Epithelial cell of esophagus (primary cell): ENCODE measurements around the gene SLC9A1.

Source experiments
- DNase-seq: peaks from one replicate; pipeline ENCODE4 v3.0.0; 2010; ENCODE audit warnings: low read depth
- H3K4me3 ChIP-seq: 2 replicates; pipeline ENCODE4 v1.5.1; 2011; ENCODE audit warnings: mild to moderate bottlenecking, low read length, control low read depth
- CTCF ChIP-seq: IDR thresholded peaks from 2 replicates; pipeline ENCODE4 v1.5.1; 2011; ENCODE audit warnings: low read depth, mild to moderate bottlenecking, low read length, control low read depth, inconsistent platforms; ENCODE audit not compliant: insufficient read depth; ENCODE audit errors: missing control alignments

The SLC9A1 gene

GRCh38 chr1:27135541-27136235 is 19.2 kb downstream of the SLC9A1 start:
- H3K4me3 ChIP-seq = no peak overlapping the region
- no peak for DNase-seq
- TF ChIP-seq CTCF = no peak

DNA sequence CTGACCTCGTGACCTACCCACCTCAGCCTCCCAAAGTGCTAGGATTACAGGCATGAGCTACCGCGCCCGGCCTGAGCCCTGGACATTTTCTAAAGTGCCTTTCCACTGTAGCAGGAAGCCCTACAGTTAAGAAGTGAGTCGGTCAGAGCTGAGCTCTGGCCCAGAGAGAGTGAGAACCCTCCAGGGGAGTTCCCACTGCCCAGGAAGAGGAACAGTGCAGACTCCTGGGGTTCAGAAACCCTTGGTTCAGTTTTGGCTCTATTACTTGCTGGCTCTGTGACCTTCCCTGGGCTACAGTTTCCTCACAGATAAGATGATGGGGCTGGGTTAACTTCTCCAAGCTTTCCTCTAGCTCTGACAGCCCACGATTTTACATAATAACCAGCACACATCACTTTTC is 20.9 kb downstream of the SLC9A1 start:
- DNase-seq = no peak
- no peak overlapping the region for H3K4me3 ChIP-seq
- TF ChIP-seq CTCF = no peak

GRCh38 chr1:27133158-27133557 is 21.8 kb downstream of the SLC9A1 start:
- no peak for TF ChIP-seq CTCF
- H3K4me3 ChIP-seq = no peak overlapping the region
- DNase-seq = no peak

- H3K4me3 ChIP-seq = no peak overlapping the region
- DNase-seq = no peak
Observed at GRCh38 chr1:27132624-27133023, 22.3 kb downstream of the SLC9A1 start.

GRCh38 chr1:27132147-27132546 is 22.8 kb downstream of the SLC9A1 start:
- TF ChIP-seq CTCF = no peak
- no peak for DNase-seq
- no peak overlapping the region for H3K4me3 ChIP-seq

More at GRCh38 chr1:27132624-27133023, 22.3 kb downstream of the SLC9A1 start:
- TF ChIP-seq CTCF = no peak

GRCh38 chr1:27130798-27131197 is 24.1 kb downstream of the SLC9A1 start:
- TF ChIP-seq CTCF = no peak
- DNase-seq = no peak
- no peak overlapping the region for H3K4me3 ChIP-seq

- DNase-seq = no peak
- no peak overlapping the region for H3K4me3 ChIP-seq
- TF ChIP-seq CTCF = no peak
Observed at GRCh38 chr1:27129225-27129624, 25.7 kb downstream of the SLC9A1 start.
